Ovary (tissue), 9 donors: ENCODE results near the gene RNH1. TPM values are rescaled to one million over a fixed set of nuclear protein-coding genes. Genes with fewer than 3 reads are reported as not detected.

Experiments
- DNase-seq, 5 donors: peaks; one replicate each; pipeline ENCODE4 v3.0.0-alpha.2; 2019 to 2020
- H3K27ac ChIP-seq, 2 donors: fragments of 200-600 bp; one replicate each; pipeline versions ENCODE4 v1.5.1 to v1.8.0; 2019 to 2022
- H3K27me3 ChIP-seq: fragments of 200-600 bp; one replicate; pipeline ENCODE4 v1.8.0; 2022
- H3K36me3 ChIP-seq: fragments of 200-600 bp; sonication (generic); one replicate; pipeline ENCODE4 v1.5.1; 2019
- H3K4me1 ChIP-seq: one replicate; pipeline ENCODE4 v1.8.1; 2013; ENCODE audit warnings: mild to moderate bottlenecking, moderate library complexity; ENCODE audit not compliant: insufficient read depth
- H3K4me3 ChIP-seq: fragments of 200-600 bp; sonication (generic); one replicate; pipeline ENCODE4 v1.5.1; 2017
- H3K9me3 ChIP-seq, 2 donors: fragments of 200-600 bp in 1 of 2; sonication (generic) in 1 of 2; one replicate each; pipeline versions ENCODE4 v1.5.1 to v1.8.1; 2013 to 2019; ENCODE audit warnings: mild to moderate bottlenecking in 1 of 2, moderate library complexity in 1 of 2
- CTCF ChIP-seq, 3 donors: fragments of 450-650 bp in 2 of 3; fragments of 200-600 bp in 1 of 3; IDR thresholded peaks; one replicate each; pipeline versions ENCODE4 v1.5.1 to v1.8.0; 2016 to 2022; ENCODE audit warnings: antibody characterized with exemption in 3 of 3, mild to moderate bottlenecking in 1 of 3
- EP300 ChIP-seq: sonication (generic); formaldehyde crosslinking; IDR thresholded peaks from one replicate; pipeline ENCODE4 v1.6.1; 2017; ENCODE audit warnings: antibody characterized with exemption
- POLR2A ChIP-seq: fragments of 450-650 bp; IDR thresholded peaks from one replicate; pipeline ENCODE4 v1.6.1; 2017; ENCODE audit warnings: antibody characterized with exemption, mild to moderate bottlenecking, moderate library complexity
- WGBS, 3 donors: extraction: QIAGEN DNeasy Blood & Tissue Kit in 1 of 3; methylation state at CpG; one replicate each; pipeline versions ENCODE4 v1.1.5 to v1.1.7; 2013 to 2017; 5-methylcytosine and 5-hydroxymethylcytosine counted together
- intact Hi-C, 4 donors: fragments of 100-400 bp; cut with DNase I; formaldehyde crosslinking; loops; one replicate each; pipeline versions ENCODE4 v1.11.0 to v1.15.1; 2022 to 2023
- polyA plus RNA-seq, 2 donors: library from polyadenylated mRNA; stranded (reverse); fragments of 200-250 nt in 1 of 2; fragments of 350-450 nt in 1 of 2; fragmentation: Illumina TruSeq in 1 of 2; extraction: RNeasy Lipid Tissue Mini Kit (QIAGEN cat#74804) in 1 of 2; gene quantifications; one replicate each; pipeline ENCODE4 v1.2.3, GENCODE V29; 2013 to 2014
- total RNA-seq, 7 donors: library from RNA; depleted of rRNA in 2 of 7; stranded (reverse); fragments of >200 nt in 2 of 7; fragmentation: NEBNext Ultra II Directional in 3 of 7; extraction: Animal tissue kit (Norgen Biotek cat#: 25700) in 3 of 7; gene quantifications; one replicate each; pipeline versions ENCODE4 v1.1.0 to v1.2.4, GENCODE V29; 2016 to 2023
- donor health status: DM: no; HTN: no; CAD: no; lungs with moderate emphysema.
- donor health status: DM: no; HTN: no; CAD: no.
- donor health status: Bipolar disorder and iron deficiency.
- donor health status: DM: yes; HTN: yes; CAD: no.
- donor health status: DM: no; HTN: no; CAD: no.
- donor health status: DM: yes; HTN: yes; CAD: no.

The RNH1 gene
- total and polyA plus RNA-seq, 9 donors: 17.4 to 233 (median 156) TPM

- peaks cover 4% of the 10 kb centered on the region for H3K4me1 ChIP-seq
- no peak overlapping the region for H3K4me3 ChIP-seq
- WGBS, 3 donors: 80 to 87% (median 84%) methylated on average over 18 of the region's 18 CpGs
- H3K36me3 ChIP-seq: no peaks in the 10 kb centered on the region
- H3K9me3 ChIP-seq: no peaks in the 10 kb centered on the region
- DNase-seq: no peak
- TF ChIP-seq POLR2A (no peak), CTCF (IDR thresholded peaks at IDR 0.05) (no peak), EP300 (no peak)
- H3K27me3 ChIP-seq: no peaks in the 10 kb centered on the region
- no peak overlapping the region for H3K27ac ChIP-seq
- intact Hi-C loops: loop anchor here in 1 of 4 donors (10.0 kb wide), 1 partner anchor 1863 kb away; no protein-coding TSS in a partner anchor
These were observed 25.0 kb upstream of the RNH1 start for GRCh38 chr11:531919-532526.

- Histone ChIP-seq H3K4me1 (peaks cover 2% of the 10 kb centered on the region), H3K4me3 (no peak overlapping the region), H3K27ac (no peak overlapping the region), H3K27me3 (no peaks in the 10 kb centered on the region), H3K9me3 (no peaks in the 10 kb centered on the region), H3K36me3 (no peaks in the 10 kb centered on the region)
- TF ChIP-seq POLR2A: no peak
- no peak for TF ChIP-seq CTCF (IDR thresholded peaks at IDR 0.05)
- TF ChIP-seq EP300: no peak
- DNase-seq: no peak
- intact Hi-C loops: loop anchor here in 1 of 4 donors (10.0 kb wide), 1 partner anchor 1864 kb away; no protein-coding TSS in a partner anchor
- 84 to 87% (median 85%) methylated on average over 24 to 28 of the region's 28 CpGs for WGBS, 3 donors
These were observed 24.2 kb upstream of the RNH1 start for GRCh38 chr11:530960-531831.

GRCh38 chr11:529728-530411 lies 22.8 kb upstream of the RNH1 start:
- Histone ChIP-seq H3K9me3 (no peaks in the 10 kb centered on the region), H3K4me1 (peaks cover 2% of the 10 kb centered on the region), H3K27ac (no peak overlapping the region), H3K4me3 (no peak overlapping the region), H3K27me3 (no peaks in the 10 kb centered on the region), H3K36me3 (no peaks in the 10 kb centered on the region)
- intact Hi-C loops: loop anchor here in 1 of 4 donors (10.0 kb wide), 1 partner anchor 1865 kb away; no protein-coding TSS in a partner anchor
- no peak for TF ChIP-seq EP300
- TF ChIP-seq POLR2A: no peak
- no peak for TF ChIP-seq CTCF (IDR thresholded peaks at IDR 0.05)
- no peak for DNase-seq
- WGBS, 3 donors: 62 to 75% (median 63%) methylated on average over 18 of the region's 18 CpGs
